Measurements from ENCODE around the gene SIN3B. TPM values are rescaled to one million over a fixed set of nuclear protein-coding genes. Genes with fewer than 3 reads are reported as not detected.

SIN3B gene
- total RNA-seq, 4 donors from 2014 or later, result 75.2 to 152 (median 86.3) TPM

DNA sequence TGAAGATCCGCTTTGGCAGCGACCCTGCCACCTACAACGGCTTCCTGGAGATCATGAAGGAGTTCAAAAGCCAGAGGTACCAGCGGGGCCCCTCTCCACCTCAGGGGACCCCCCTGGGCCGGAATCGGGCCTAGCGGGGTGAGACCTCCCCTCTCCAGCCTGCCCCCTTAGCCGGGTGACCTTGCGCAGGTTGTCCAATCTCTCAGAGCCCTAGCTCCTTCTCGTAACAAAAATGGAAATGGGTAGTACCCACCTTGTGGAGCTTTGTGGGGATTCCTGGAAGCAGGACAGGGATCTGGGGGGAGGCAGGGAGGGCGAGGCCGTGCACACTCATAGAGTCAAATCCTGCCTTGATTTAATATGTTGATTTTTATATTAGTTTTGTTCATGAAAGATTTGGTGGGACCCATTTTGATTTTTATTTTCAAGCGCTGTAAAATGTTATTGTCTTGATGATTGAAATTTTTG, 658 bp downstream of the SIN3B start:
- no peak for DNase-seq (ENCODE audit: low spot score in 2 of 2)
- no peaks in the 10 kb centered on the region for H3K9me3 ChIP-seq
- no peaks in the 10 kb centered on the region for H3K27me3 ChIP-seq
- H3K4me3 ChIP-seq, result peak overlapping the region; percentile 63 to 93 (median 76)
- peaks cover 0 to 37% (median 7%) of the 10 kb centered on the region in 4 donors for H3K4me1 ChIP-seq
- peak overlapping the region; percentile 74 to 95 (median 84) for H3K27ac ChIP-seq
- 11 to 48% methylated on average over 4 to 13 of the region's 13 CpGs for WGBS, 2 donors
- peaks cover 0 to 38% (median 5%) of the 10 kb centered on the region in 3 donors for H3K36me3 ChIP-seq
- no peak for TF ChIP-seq EP300 (IDR thresholded peaks at IDR 0.05)
- no peak for TF ChIP-seq CTCF (IDR thresholded peaks at IDR 0.05)
- TF ChIP-seq POLR2A (IDR thresholded peaks at IDR 0.05), result no peak

DNA sequence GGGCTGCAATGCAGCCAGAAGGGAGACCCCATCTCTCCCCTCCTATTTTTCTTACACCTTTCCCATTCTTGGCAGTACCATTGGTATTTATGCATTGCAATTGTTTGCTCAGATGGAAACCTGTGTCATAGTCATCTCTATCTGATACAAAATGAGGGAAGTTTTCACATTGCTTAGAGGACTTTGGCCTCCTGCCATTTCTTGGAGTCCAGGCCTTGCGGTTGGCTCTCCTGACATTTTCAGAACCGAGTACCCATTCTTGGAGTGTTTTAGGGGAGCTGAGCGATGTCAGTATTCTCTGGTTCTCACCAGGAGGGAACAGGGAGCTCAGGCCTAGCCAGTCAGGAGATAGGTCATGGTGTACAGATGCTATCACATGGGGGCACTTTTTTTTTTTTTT, 1.5 kb downstream of the SIN3B start:
- Histone ChIP-seq H3K36me3 (peaks cover 0 to 47% (median 5%) of the 10 kb centered on the region in 3 donors), H3K27ac (peak overlapping the region in 1 of 4 donors; percentile 95), H3K9me3 (no peaks in the 10 kb centered on the region), H3K27me3 (no peaks in the 10 kb centered on the region), H3K4me1 (peaks cover 0 to 30% (median 6%) of the 10 kb centered on the region in 4 donors), H3K4me3 (peak overlapping the region in 1 of 4 donors; percentile 93)
- no peak for DNase-seq (ENCODE audit: low spot score in 2 of 2)
- WGBS, 2 donors, result 25 to 35% methylated on average over 3 of the region's 3 CpGs
- TF ChIP-seq EP300 (IDR thresholded peaks at IDR 0.05) (no peak), CTCF (IDR thresholded peaks at IDR 0.05) (no peak), POLR2A (IDR thresholded peaks at IDR 0.05) (no peak)

- no peak overlapping the region for H3K27ac ChIP-seq
- peaks cover 0 to 55% (median 5%) of the 10 kb centered on the region in 3 donors for H3K36me3 ChIP-seq
- H3K4me1 ChIP-seq, result peaks cover 0 to 33% (median 8%) of the 10 kb centered on the region in 4 donors
- DNase-seq (ENCODE audit: low spot score in 2 of 2), result no peak
- no peaks in the 10 kb centered on the region for H3K27me3 ChIP-seq
- WGBS, 2 donors, result 93% methylated on average over 9 of the region's 9 CpGs
- no peaks in the 10 kb centered on the region for H3K9me3 ChIP-seq
- TF ChIP-seq POLR2A (IDR thresholded peaks at IDR 0.05) (no peak), EP300 (IDR thresholded peaks at IDR 0.05) (no peak), CTCF (IDR thresholded peaks at IDR 0.05) (no peak)
- no peak overlapping the region for H3K4me3 ChIP-seq
These were observed 2.3 kb downstream of the SIN3B start for GRCh38 chr19:16831531-16831930.

- no peak for TF ChIP-seq CTCF (IDR thresholded peaks at IDR 0.05)
- TF ChIP-seq POLR2A (IDR thresholded peaks at IDR 0.05), result no peak
- no peak for TF ChIP-seq EP300 (IDR thresholded peaks at IDR 0.05)
- 85 to 86% methylated on average over 13 of the region's 13 CpGs for WGBS, 2 donors
- Histone ChIP-seq H3K4me1 (peaks cover 0 to 40% (median 9%) of the 10 kb centered on the region in 4 donors), H3K9me3 (no peaks in the 10 kb centered on the region), H3K36me3 (peaks cover 0 to 84% (median 5%) of the 10 kb centered on the region in 3 donors), H3K4me3 (no peak overlapping the region), H3K27me3 (no peaks in the 10 kb centered on the region), H3K27ac (no peak overlapping the region)
- DNase-seq (ENCODE audit: low spot score in 2 of 2), result no peak
These were observed 5.5 kb downstream of the SIN3B start for GRCh38 chr19:16834747-16835146.

DNA sequence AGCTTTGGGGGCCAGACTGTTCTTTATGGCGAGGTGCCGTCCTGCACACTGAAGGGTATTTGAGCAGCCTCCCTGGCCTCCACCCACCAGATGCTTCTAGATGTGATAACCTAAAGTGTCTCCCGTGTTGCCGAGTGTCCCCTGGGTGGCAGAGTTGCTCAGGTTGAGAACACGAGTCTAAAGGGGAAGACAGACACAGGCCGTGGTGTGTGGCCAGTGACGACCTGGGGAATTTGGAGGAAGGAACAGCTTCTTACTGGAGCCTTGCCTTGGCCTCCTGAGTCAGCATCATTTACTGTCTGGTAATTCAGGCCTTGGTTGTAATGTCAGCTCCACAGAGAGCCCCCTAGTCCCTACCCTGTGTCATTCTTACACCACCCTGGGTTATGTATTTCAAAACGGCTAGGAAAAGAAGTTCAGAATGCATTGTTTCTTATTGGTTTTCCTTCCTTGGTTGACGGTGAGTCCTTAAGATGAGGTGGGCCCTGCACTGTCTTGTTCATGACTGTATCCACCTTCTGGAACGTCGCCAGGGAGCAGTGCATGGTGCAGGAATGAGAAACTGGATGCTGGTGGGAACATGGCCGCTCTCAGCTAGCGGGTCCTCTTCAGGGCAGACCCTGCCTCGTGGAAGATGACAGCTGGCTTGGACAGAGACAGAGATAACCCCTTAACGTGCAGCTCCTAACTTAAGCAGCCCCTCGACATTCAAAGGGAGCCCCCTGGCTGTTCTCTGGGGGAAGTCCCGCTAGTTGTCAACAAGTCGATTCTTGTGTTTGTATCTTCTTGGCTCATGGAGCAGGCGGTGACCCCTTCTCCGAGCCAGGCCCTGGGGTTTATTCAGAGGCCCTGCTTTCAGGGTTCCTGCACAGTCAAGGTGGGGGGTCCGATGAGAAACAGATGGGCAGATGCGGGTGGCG, 7.2 kb downstream of the SIN3B start:
- no peak overlapping the region for H3K4me3 ChIP-seq

More for the DNA sequence above, 7.2 kb downstream of the SIN3B start:
- Histone ChIP-seq H3K9me3 (no peaks in the 10 kb centered on the region), H3K27ac (peak overlapping the region in 2 of 4 donors; percentile 10 to 52), H3K36me3 (peaks cover 0 to 97% (median 5%) of the 10 kb centered on the region in 3 donors), H3K4me1 (peaks cover 0 to 24% (median 3%) of the 10 kb centered on the region in 4 donors), H3K27me3 (no peaks in the 10 kb centered on the region)
- peak in 1 of 2 donors; percentile 48 for DNase-seq (ENCODE audit: low spot score in 2 of 2)
- TF ChIP-seq CTCF (IDR thresholded peaks at IDR 0.05), result no peak
- TF ChIP-seq EP300 (IDR thresholded peaks at IDR 0.05), result no peak
- no peak for TF ChIP-seq POLR2A (IDR thresholded peaks at IDR 0.05)
- 62 to 74% methylated on average over 18 to 23 of the region's 23 CpGs for WGBS, 2 donors
